GM10248 (cell line): ENCODE results near the gene MAPK10.

Experiments
- CTCF ChIA-PET: fragments of 300-600 bp; sonication (Branson Sonifier 250); formaldehyde crosslinking; extraction: SDS; loops from one replicate; lab custom pipeline; 2021; ENCODE audit warnings: antibody characterized with exemption; lab: Yijun Ruan, JAX
- POLR2A ChIA-PET: fragments of 350-650 bp; sonication (Branson Sonifier 250); formaldehyde crosslinking; extraction: SDS; loops from one replicate; lab custom pipeline; 2020; ENCODE audit warnings: antibody characterized with exemption; lab: Yijun Ruan, JAX
- DNase-seq: peaks from one replicate; pipeline ENCODE4 v3.0.0; 2012; ENCODE audit errors: extremely low spot score
- CTCF ChIP-seq: IDR thresholded peaks from 2 replicates; pipeline ENCODE4 v1.5.1; 2012; ENCODE audit warnings: mild to moderate bottlenecking, low read depth; ENCODE audit errors: extremely low read depth, missing control alignments, control extremely low read depth

The MAPK10 gene

GRCh38 chr4:86038037-86038436 is 321.8 kb downstream of the MAPK10 start:
- no peak for TF ChIP-seq CTCF
- ChIA-PET CTCF (no interaction called here), POLR2A (no interaction called here)
- DNase-seq = no peak

- CTCF ChIA-PET = interaction anchor here (1.1 to 2.9 kb wide), 2 partner anchors 9 to 14 kb away, joined by 3 to 12 read pairs; no protein-coding TSS in a partner anchor
- TF ChIP-seq CTCF = no peak
- POLR2A ChIA-PET = no interaction called here
- no peak for DNase-seq
Observed at GRCh38 chr4:86036736-86037135, 323.1 kb downstream of the MAPK10 start.

GRCh38 chr4:86035688-86036087 is 324.2 kb downstream of the MAPK10 start:
- ChIA-PET POLR2A (no interaction called here), CTCF (interaction anchor here (1.1 to 2.9 kb wide), 2 partner anchors 10 to 15 kb away, joined by 3 to 12 read pairs; no protein-coding TSS in a partner anchor)

GRCh38 chr4:86034616-86035015 is 325.2 kb downstream of the MAPK10 start:
- POLR2A ChIA-PET = interaction anchor here (0.7 kb wide), 1 partner anchor 20 kb away, joined by 8 read pairs; no protein-coding TSS in a partner anchor
- CTCF ChIA-PET = interaction anchor here (2.9 kb wide), 1 partner anchor 11 kb away, joined by 12 read pairs; no protein-coding TSS in a partner anchor

More at GRCh38 chr4:86035688-86036087, 324.2 kb downstream of the MAPK10 start:
- DNase-seq = no peak
- TF ChIP-seq CTCF = no peak

GRCh38 chr4:86033171-86033570 is 326.7 kb downstream of the MAPK10 start:
- no peak for DNase-seq
- ChIA-PET POLR2A (no interaction called here), CTCF (interaction anchor here (1.0 to 2.7 kb wide), 5 partner anchors 9 to 885 kb away, joined by 3 to 6 read pairs (median 3); no protein-coding TSS in a partner anchor)
- no peak for TF ChIP-seq CTCF

More at GRCh38 chr4:86034616-86035015, 325.2 kb downstream of the MAPK10 start:
- no peak for TF ChIP-seq CTCF
- no peak for DNase-seq

- DNase-seq = no peak
- no peak for TF ChIP-seq CTCF
- ChIA-PET CTCF (interaction anchor here (1.0 to 2.7 kb wide), 5 partner anchors 8 to 884 kb away, joined by 3 to 6 read pairs (median 3); no protein-coding TSS in a partner anchor), POLR2A (no interaction called here)
Observed at GRCh38 chr4:86032476-86033022, 327.3 kb downstream of the MAPK10 start.
